GM12873 (cell line): ENCODE measurements around the gene KLHL18.

Experiments
- TF ChIP-seq, protein P1 (sequence below): IDR thresholded peaks from 2 replicates; pipeline ENCODE4 v1.5.1; 2012; ENCODE audit warnings: low read depth, mild to moderate bottlenecking, moderate library complexity, low read length, control low read depth; ENCODE audit not compliant: insufficient read depth; ENCODE audit errors: missing control alignments

Gene KLHL18

DNA sequence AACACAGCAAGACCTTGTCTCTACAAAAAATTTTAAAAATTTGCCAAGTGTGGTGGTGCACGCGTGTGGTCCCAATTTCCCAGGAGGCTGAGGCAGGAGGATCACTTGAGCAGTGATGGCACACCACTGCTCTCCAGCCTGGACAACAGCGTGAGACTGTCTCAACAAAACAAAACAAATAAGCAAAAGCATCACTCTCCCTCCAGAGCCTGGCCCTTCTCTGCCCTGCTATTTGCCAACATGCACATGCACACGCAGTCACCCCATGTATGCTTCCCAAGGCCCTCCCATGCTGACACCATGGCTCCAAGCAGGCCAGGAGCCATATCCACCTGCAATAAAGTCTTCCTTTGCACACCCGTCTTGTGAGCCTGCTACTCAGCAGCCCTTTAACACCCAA, 2.2 kb upstream of the KLHL18 start:
- TF ChIP-seq, protein P1, sequence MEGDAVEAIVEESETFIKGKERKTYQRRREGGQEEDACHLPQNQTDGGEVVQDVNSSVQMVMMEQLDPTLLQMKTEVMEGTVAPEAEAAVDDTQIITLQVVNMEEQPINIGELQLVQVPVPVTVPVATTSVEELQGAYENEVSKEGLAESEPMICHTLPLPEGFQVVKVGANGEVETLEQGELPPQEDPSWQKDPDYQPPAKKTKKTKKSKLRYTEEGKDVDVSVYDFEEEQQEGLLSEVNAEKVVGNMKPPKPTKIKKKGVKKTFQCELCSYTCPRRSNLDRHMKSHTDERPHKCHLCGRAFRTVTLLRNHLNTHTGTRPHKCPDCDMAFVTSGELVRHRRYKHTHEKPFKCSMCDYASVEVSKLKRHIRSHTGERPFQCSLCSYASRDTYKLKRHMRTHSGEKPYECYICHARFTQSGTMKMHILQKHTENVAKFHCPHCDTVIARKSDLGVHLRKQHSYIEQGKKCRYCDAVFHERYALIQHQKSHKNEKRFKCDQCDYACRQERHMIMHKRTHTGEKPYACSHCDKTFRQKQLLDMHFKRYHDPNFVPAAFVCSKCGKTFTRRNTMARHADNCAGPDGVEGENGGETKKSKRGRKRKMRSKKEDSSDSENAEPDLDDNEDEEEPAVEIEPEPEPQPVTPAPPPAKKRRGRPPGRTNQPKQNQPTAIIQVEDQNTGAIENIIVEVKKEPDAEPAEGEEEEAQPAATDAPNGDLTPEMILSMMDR, result no peak

DNA sequence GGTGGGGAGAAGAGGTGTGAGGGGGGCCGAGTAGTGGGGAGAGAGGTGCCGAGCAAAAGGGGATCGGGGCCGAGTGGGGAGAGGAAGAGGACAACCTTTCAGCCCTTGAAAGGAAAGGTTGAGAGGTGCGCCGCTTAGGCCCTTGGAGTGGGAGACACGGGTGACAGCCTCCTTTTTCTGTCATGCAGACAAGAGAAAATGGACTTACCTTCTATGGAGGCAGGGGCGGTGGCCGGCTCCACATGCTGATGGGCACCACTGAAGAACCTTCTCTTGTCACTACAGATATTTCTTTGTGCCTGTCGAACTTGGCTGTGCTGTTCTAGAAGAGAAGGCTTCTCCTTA, 421 bp downstream of the KLHL18 start:
- TF ChIP-seq, protein P1, result no peak

DNA sequence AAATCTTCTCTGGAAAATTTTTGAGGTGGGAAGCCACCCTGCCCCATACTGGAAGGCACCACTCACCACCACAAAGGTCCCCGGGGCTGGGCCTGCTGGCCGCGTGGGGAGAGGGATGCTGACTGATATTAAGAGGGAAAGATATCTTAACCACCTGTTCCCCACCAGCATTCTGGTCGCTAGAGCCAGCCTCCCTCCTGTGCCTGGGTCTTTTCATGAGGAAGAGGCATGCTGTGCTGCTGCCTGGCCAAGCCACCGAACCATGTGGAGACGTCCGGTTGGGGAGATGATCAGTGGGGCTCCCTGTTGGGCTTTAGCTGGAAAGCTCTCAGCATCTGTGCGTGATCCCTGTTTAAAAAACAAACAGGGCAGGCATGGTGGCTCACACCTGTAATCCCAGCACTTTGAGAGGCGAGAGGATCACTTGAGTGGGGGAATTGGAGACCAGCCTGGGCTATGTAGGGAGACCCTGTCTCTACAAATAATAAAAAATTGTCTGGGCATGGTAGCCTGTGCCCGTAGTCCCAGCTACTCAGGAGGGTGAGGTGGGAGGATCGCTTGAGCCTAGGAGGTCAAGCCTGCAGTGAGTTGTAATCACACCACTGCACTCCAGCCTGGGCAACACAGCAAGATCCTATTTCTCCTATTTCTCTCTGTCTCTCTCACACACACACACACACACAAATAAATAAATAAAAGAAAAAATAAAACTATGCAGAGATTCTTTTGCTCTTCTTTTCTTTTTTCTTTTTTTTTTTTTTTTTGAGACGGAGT, 1.0 kb downstream of the KLHL18 start:
- TF ChIP-seq, protein P1, result no peak

DNA sequence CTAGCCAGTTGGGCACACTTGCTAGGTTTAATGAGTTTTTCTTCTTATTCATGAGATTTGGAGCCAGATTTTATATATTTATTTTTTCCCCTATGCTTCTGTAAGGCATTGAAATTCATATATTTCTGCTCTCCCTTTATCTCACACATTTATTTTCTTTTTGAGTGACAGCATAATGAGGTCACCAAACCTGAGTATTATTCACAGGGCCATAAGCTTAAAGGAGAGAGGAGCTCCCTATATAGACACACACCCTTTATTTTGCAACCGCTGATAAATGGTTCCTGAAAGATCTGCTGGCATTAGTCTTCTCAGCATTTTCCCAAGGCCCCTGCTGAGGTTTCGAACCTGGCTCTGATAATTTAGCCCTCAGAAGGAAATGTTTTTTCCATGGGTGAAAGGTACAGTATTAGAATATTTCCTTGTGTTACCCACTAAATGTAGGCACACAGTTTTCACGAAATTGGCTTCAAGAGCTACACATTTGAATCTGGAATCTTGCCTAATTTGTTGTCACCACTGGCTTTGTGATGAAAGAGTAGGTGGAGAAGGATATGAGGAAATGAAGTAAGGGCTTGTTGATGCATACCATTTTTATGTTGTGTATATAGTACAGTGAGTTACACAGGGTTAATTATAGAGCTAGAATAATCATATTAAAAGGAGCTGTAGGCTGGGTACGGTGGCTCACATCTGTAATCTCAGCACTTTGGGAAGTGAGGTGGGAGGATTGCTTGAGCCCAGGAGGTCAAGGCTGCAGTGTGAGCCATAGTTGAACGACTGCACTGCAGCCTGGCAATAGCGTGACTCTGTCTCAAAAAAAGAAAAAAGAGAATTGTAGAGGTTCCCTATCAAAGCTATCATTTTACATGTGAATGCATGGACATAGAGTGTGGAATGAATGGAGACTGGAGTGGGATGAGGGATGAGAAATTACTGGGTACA, 6.5 kb downstream of the KLHL18 start:
- TF ChIP-seq, protein P1, result no peak

DNA sequence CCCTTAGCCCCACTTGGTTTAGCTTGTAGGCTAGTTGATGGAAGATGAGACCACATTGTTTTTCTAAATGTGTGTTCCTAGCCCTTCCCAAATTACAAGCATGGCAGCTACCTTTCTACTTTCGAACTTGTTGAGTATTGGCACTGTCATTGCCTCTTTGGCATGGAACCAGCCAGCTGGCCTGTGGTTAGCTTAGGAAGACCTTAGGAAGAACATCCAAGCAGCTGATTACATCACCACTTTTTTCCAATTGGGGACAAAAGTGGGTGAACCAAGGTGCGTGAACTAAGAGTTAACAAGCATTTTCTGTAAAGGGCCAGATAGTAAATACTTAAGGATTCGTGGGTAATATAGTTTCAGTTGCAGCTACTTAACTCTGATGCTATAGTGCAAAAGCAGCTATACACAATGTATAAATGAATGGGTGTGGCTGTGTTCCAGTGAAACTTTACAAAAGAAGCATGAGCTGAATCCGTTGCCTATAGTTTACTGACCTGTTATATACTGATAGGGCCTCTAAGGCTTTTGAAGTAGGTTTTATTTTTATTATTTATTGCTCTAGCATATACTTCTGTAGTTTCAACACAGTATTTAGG, 8.5 kb downstream of the KLHL18 start:
- TF ChIP-seq, protein P1, result no peak

DNA sequence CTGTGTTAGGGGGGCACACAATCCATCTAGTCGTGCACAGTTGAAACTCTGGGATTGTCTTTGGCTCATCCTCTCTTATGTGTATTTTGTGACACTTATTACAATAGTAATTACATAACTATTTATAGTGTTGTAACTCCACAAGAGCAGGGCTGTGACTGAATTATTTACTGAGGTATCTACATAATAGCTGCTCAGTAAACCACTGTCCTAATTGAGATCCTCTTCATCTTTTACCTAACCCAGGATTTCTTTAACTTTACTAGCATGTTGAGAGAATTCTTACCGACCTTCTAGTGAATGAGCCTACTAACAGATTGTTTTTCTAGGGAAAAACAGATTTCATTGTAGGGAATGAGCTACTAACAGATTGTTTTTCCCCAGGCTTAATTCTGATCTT, 11.1 kb downstream of the KLHL18 start:
- TF ChIP-seq, protein P1, result no peak

DNA sequence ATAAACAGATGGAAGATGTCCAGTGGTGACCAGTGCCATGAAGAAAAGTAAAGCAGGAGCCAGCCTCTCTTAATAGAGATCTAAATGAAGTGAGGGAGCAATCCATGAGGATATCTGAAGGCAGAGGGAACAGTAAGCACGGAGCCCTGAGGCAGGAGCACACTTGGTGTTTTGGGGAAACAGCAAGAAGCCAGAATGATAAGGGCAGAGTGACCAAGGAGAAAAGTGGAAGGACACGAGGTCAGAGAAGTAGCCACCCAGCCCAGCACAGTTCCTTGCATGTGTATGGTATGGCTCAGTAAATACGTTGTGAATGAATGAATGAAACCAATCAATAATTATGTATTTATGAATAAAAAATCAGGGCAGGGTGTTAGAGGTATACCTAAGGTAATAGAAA, 11.6 kb downstream of the KLHL18 start:
- TF ChIP-seq, protein P1, result no peak
